ENCODE measurements around the gene SNX13.

The SNX13 gene

GRCh38 chr7:17957871-17958270, 17.6 kb upstream of the SNX13 start:
- no peaks in the 10 kb centered on the region for H3K9me3 ChIP-seq (ENCODE audit: severe bottlenecking)
- no peak overlapping the region for H3K4me3 ChIP-seq (ENCODE audit: low read depth, low read length)
- DNase-seq, result no peak
- H3K27ac ChIP-seq, result no peak overlapping the region
- TF ChIP-seq CTCF (IDR thresholded peaks at IDR 0.05; ENCODE audit: low read depth, low read length), result no peak
- no peaks in the 10 kb centered on the region for H3K36me3 ChIP-seq
- no peaks in the 10 kb centered on the region for H3K27me3 ChIP-seq (ENCODE audit: insufficient read depth, low read depth, severe bottlenecking)

- TF ChIP-seq CTCF (IDR thresholded peaks at IDR 0.05; ENCODE audit: low read depth, low read length), result no peak
- Histone ChIP-seq H3K27ac (no peak overlapping the region), H3K9me3 (ENCODE audit: severe bottlenecking) (no peaks in the 10 kb centered on the region), H3K36me3 (no peaks in the 10 kb centered on the region), H3K4me3 (ENCODE audit: low read depth, low read length) (no peak overlapping the region), H3K27me3 (ENCODE audit: insufficient read depth, low read depth, severe bottlenecking) (no peaks in the 10 kb centered on the region)
- no peak for DNase-seq
Observed at GRCh38 chr7:17952387-17952786, 12.1 kb upstream of the SNX13 start.

GRCh38 chr7:17951742-17952254, 11.5 kb upstream of the SNX13 start:
- no peak overlapping the region for H3K27ac ChIP-seq
- no peaks in the 10 kb centered on the region for H3K36me3 ChIP-seq
- no peaks in the 10 kb centered on the region for H3K9me3 ChIP-seq (ENCODE audit: severe bottlenecking)
- H3K27me3 ChIP-seq (ENCODE audit: insufficient read depth, low read depth, severe bottlenecking), result no peaks in the 10 kb centered on the region
- no peak for DNase-seq
- TF ChIP-seq CTCF (IDR thresholded peaks at IDR 0.05; ENCODE audit: low read depth, low read length), result no peak
- H3K4me3 ChIP-seq (ENCODE audit: low read depth, low read length), result no peak overlapping the region

- Histone ChIP-seq H3K36me3 (no peaks in the 10 kb centered on the region), H3K27me3 (ENCODE audit: insufficient read depth, low read depth, severe bottlenecking) (no peaks in the 10 kb centered on the region), H3K4me3 (ENCODE audit: low read depth, low read length) (no peak overlapping the region), H3K9me3 (ENCODE audit: severe bottlenecking) (no peaks in the 10 kb centered on the region), H3K27ac (no peak overlapping the region)
- DNase-seq, result no peak
- TF ChIP-seq CTCF (IDR thresholded peaks at IDR 0.05; ENCODE audit: low read depth, low read length), result no peak
Observed at GRCh38 chr7:17948526-17949238, 8.4 kb upstream of the SNX13 start.

GRCh38 chr7:17947620-17948019, 7.3 kb upstream of the SNX13 start:
- Histone ChIP-seq H3K27me3 (ENCODE audit: insufficient read depth, low read depth, severe bottlenecking) (no peaks in the 10 kb centered on the region), H3K4me3 (ENCODE audit: low read depth, low read length) (no peak overlapping the region), H3K36me3 (no peaks in the 10 kb centered on the region), H3K9me3 (ENCODE audit: severe bottlenecking) (no peaks in the 10 kb centered on the region), H3K27ac (no peak overlapping the region)
- TF ChIP-seq CTCF (IDR thresholded peaks at IDR 0.05; ENCODE audit: low read depth, low read length), result no peak
- DNase-seq, result no peak

GRCh38 chr7:17946591-17946990, 6.3 kb upstream of the SNX13 start:
- Histone ChIP-seq H3K9me3 (ENCODE audit: severe bottlenecking) (no peaks in the 10 kb centered on the region), H3K27me3 (ENCODE audit: insufficient read depth, low read depth, severe bottlenecking) (no peaks in the 10 kb centered on the region), H3K4me3 (ENCODE audit: low read depth, low read length) (no peak overlapping the region), H3K36me3 (no peaks in the 10 kb centered on the region), H3K27ac (no peak overlapping the region)
- DNase-seq, result no peak
- no peak for TF ChIP-seq CTCF (IDR thresholded peaks at IDR 0.05; ENCODE audit: low read depth, low read length)
